GM06990 (cell line): Measurements from ENCODE around the gene MYH11.

Experiments
- DNase-seq: peaks from one replicate; pipeline ENCODE4 v3.0.0-alpha.2; 2011; ENCODE audit not compliant: insufficient read length; ENCODE audit errors: extremely low read depth
- H3K27me3 ChIP-seq: replicated peaks from 2 replicates; pipeline ENCODE4 v1.6.0; 2011; ENCODE audit warnings: low read length; ENCODE audit not compliant: control insufficient read depth, insufficient read depth
- H3K36me3 ChIP-seq: 2 replicates; pipeline ENCODE4 v1.5.1; 2011; ENCODE audit warnings: low read length; ENCODE audit not compliant: control insufficient read depth, insufficient read depth
- H3K4me3 ChIP-seq: replicated peaks from 2 replicates; pipeline ENCODE4 v1.5.1; 2011; ENCODE audit warnings: low read depth, mild to moderate bottlenecking, control low read depth, low read length
- TF ChIP-seq, protein P1 (sequence below): IDR thresholded peaks from 2 replicates; pipeline ENCODE4 v1.5.1; 2011; ENCODE audit warnings: low read length, control low read depth, mild to moderate bottlenecking, inconsistent platforms; ENCODE audit not compliant: insufficient read depth, poor library complexity, severe bottlenecking

MYH11 gene

DNA sequence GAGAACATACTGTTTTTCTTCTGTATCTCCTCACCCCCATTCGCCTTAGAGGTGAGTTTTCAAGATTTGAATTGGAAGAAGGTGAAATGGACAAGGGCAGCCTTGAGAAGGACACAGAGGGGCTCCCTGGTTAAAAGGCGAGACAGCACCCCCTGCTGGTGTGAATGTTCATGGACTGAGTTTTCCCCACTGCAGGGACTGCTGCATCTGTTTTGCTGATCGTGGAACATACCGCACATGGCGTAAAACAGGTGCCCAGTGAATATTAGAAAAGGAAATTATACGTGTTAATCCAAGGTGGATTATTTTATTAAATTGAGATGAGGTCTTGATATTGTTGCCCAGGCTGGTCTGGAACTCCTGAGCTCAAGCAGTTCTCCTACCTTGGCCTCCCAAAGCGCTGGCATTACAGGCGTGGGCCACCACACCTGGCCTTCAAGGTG lies 152.3 kb downstream of the MYH11 start:
- Histone ChIP-seq H3K4me3 (no peak overlapping the region), H3K36me3 (peaks cover 29% of the 10 kb centered on the region), H3K27me3 (no peaks in the 10 kb centered on the region)
- no peak for DNase-seq
- TF ChIP-seq, protein P1, sequence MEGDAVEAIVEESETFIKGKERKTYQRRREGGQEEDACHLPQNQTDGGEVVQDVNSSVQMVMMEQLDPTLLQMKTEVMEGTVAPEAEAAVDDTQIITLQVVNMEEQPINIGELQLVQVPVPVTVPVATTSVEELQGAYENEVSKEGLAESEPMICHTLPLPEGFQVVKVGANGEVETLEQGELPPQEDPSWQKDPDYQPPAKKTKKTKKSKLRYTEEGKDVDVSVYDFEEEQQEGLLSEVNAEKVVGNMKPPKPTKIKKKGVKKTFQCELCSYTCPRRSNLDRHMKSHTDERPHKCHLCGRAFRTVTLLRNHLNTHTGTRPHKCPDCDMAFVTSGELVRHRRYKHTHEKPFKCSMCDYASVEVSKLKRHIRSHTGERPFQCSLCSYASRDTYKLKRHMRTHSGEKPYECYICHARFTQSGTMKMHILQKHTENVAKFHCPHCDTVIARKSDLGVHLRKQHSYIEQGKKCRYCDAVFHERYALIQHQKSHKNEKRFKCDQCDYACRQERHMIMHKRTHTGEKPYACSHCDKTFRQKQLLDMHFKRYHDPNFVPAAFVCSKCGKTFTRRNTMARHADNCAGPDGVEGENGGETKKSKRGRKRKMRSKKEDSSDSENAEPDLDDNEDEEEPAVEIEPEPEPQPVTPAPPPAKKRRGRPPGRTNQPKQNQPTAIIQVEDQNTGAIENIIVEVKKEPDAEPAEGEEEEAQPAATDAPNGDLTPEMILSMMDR: peak; percentile 77

DNA sequence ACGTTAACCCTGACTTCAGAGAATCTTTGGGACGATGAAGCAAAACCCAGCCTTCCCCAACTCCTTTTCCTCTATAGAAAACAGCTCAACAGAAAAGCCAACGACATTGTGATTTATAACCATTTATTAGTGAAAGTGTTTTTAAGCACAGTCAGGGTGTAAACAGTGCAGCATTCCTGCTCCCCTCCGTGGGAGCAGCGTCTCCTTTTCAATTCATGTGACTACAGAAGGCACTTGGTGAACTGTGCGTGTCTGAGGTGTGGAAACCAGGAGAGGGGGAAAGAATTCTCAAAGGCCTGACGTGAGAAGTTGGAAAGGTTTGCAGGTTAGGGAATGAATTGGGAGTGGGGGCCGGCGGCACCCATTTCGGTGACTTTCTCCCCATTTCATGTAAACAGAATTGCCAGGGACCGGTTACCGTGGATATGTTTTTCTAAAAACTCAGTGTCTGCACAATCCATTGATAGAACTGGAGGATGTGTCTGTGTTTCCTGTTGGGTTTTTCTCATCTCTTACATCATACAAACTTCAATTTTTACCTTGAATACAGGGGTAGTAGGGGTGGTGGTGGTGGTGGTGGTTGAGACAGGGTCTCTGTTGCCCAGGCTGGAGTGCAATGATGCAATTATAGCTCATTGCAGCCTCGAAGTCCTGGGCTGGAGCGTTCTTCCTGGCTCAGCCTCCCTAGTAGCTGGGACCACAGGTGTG lies 153.6 kb downstream of the MYH11 start:
- DNase-seq: no peak
- TF ChIP-seq, protein P1: no peak
- Histone ChIP-seq H3K4me3 (no peak overlapping the region), H3K36me3 (peaks cover 37% of the 10 kb centered on the region), H3K27me3 (no peaks in the 10 kb centered on the region)

DNA sequence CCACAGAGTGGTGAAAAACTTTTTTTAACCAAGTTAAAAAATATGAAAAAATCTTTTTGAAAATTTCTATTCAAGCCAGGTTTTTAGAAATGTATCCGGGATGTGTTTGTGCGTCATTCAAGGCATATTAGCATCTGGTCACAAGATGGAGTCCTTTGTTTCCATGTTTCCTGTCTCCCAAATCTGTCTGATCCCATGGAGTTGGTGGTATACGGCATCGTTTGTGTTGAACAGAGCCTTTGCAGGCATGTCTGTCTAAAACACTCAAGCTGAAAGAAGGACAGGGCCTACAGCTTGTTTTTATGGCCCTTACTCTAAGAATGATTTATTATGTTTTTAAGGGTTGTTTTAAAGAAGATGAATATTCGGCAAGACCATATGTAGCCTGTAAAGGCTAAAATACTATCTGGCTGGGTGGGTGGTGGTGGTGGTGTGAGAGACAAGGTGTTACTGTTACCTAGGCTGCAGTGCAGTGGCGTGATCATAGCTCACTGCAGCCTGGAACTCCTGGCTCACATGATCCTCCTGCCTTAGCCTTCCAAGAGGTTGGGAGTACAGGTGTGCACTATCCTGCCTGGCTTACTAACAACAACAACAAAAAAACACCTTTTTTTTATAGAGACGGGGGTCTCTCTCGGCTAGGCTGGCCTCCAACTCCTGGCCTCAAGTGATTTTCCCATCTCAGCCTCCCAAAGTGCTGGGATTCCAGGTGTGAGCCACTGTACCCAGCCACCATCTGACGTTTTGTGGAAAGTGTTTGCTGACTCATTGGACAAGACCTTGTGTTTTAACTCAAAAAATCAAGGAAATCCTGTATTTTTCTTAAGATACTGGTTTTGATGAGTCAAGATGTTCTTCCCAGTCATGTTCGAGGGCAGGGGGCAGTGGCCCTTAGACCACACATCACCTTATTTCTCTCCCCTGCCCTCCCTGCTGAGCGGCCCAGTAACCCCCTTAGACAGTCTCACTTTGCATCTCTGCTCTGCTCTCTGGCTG lies 154.6 kb downstream of the MYH11 start:
- Histone ChIP-seq H3K27me3 (no peaks in the 10 kb centered on the region), H3K4me3 (no peak overlapping the region), H3K36me3 (peaks cover 38% of the 10 kb centered on the region)
- DNase-seq: no peak
- TF ChIP-seq, protein P1: no peak

DNA sequence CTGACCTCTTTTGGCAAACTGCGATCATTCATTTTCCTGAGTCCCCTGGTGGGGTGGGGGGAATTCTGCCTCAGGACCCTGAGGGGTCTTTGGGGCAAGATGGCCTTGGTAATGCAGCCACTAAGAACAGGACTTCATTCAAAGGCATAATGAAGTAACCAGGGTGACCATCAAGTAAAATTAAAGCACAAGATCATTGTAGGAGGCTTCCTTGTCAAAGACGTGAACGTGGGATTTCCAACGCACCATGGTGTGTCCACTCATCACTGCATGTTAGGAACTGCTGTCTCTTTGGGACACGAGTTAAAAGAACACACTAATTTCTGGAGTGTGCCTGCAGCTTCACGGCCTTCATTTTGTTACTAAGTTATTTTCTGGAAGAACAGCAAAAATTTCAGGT lies 155.5 kb downstream of the MYH11 start:
- Histone ChIP-seq H3K4me3 (no peak overlapping the region), H3K27me3 (no peaks in the 10 kb centered on the region), H3K36me3 (peaks cover 44% of the 10 kb centered on the region)
- TF ChIP-seq, protein P1: no peak
- DNase-seq: no peak

DNA sequence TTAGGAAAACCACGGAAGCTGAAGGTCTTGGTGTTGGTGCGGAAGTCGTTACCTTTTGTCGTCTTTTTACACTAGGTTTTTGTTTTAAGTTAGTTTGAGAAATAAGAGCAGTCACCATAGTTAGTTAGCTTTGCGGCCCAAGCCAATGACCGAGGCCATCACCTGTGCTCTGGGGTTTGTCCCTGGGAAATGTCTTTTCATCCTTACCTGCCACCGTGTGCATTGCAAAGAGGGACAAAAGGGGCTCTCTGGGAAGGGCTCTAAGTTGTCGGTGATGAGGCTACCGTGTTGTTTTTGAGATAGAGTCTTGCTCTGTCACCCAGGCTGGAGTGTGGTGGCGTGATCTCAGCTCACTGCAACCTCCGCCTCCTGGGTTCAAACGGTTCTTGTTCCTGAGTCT lies 157.0 kb downstream of the MYH11 start:
- Histone ChIP-seq H3K4me3 (no peak overlapping the region), H3K36me3 (peaks cover 43% of the 10 kb centered on the region), H3K27me3 (no peaks in the 10 kb centered on the region)
- DNase-seq: no peak
- TF ChIP-seq, protein P1: no peak
